Left colon (tissue), 2 donors: ENCODE measurements around the gene EFNA2. TPM values are rescaled to one million over a fixed set of nuclear protein-coding genes. Genes with fewer than 3 reads are reported as not detected.
A peak's percentile ranks its signal among the peaks of the same experiment; 100 is the strongest.
"Not testable (repeated sequence)": the region's sequence is repeated elsewhere in the genome, so short reads cannot be mapped to it uniquely, and the experiment has no call there.

Experiments
- ATAC-seq: fragments of 200-7000 bp; cut with Tn5 transposase; one replicate; pipeline ENCODE4 v1.9.1; 2020; ENCODE audit warnings: mild to moderate bottlenecking, moderate library complexity
- DNase-seq, 2 donors: peaks; one replicate each; pipeline ENCODE4 v3.0.0-alpha.2; 2020
- intact Hi-C, 2 donors: fragments of 100-400 bp; cut with DNase I in 1 of 2; cut with micrococcal nuclease in 1 of 2; formaldehyde crosslinking; loops; one replicate each; pipeline versions ENCODE4 v1.11.2 to v1.14.0; 2022; cut with DNase I, micrococcal nuclease
- long read RNA-seq: library from polyadenylated mRNA; unstranded; transcript quantifications from one replicate; pipeline ENCODE4 v2.0.0, GENCODE V29; 2021
- total RNA-seq, 2 donors: library from RNA; stranded (reverse); fragmentation: NEBNext Ultra II Directional; extraction: Animal tissue kit (Norgen Biotek cat#: 25700); gene quantifications; one replicate each; pipeline ENCODE4 v1.2.1, GENCODE V29; 2021
- donor health status: DM: no; HTN: no; CAD: no.
- donor health status: DM: yes; HTN: yes; CAD: no.

Gene EFNA2
- total RNA-seq: 10 to 100 TPM; 83.8 to 85.4 TPM
- long read RNA-seq, partial matches to known transcripts: 3 of 4 reads
- long read RNA-seq, other reads (novel, unspliced or antisense): 1 of 4 reads

GRCh38 chr19:1285737-1286360, at the start of gene EFNA2:
Gene EFNA2 (plus strand): TSS chr19:1285873. CDS start chr19:1286169, 296 bp downstream.
- DNase-seq (no peak), ATAC-seq (peak; percentile 27)
- intact Hi-C loops: no loop called here

- no peak for DNase-seq
- no peak for ATAC-seq
- intact Hi-C loops: no loop called here
Observed at GRCh38 chr19:1236576-1236975, 49.1 kb upstream of the EFNA2 start.

GRCh38 chr19:1237027-1237659, 48.5 kb upstream of the EFNA2 start:
- intact Hi-C loops: no loop called here
- ATAC-seq: no peak
- no peak for DNase-seq

GRCh38 chr19:1237754-1238368, 47.8 kb upstream of the EFNA2 start, which contains the start of gene CBARP:
Gene CBARP (minus strand): TSS chr19:1238005. CDS start chr19:1236100, 1,905 bp downstream.
- peak in 1 of 2 donors; percentile 43 for DNase-seq
- intact Hi-C loops: no loop called here
- no peak for ATAC-seq

GRCh38 chr19:1238369-1239303, 47.0 kb upstream of the EFNA2 start:
- intact Hi-C loops: no loop called here
- ATAC-seq: no peak
- DNase-seq: no peak

- DNase-seq: no peak
- intact Hi-C loops: no loop called here
- no peak for ATAC-seq
Observed at GRCh38 chr19:1239420-1239795, 46.3 kb upstream of the EFNA2 start.

- intact Hi-C loops: no loop called here
- DNase-seq (peak; percentile 78 to 88), ATAC-seq (peak; percentile 18)
Observed at GRCh38 chr19:1239796-1240737, 45.6 kb upstream of the EFNA2 start.

GRCh38 chr19:1240925-1241324, 44.7 kb upstream of the EFNA2 start:
- DNase-seq: peak in 1 of 2 donors; percentile 42
- intact Hi-C loops: no loop called here

GRCh38 chr19:1241417-1242095, 44.1 kb upstream of the EFNA2 start, which contains the start of gene ATP5F1D:
Gene ATP5F1D (plus strand): TSS chr19:1241751. CDS start chr19:1241851, 100 bp downstream.
- DNase-seq: peak; percentile 95 to 96
- intact Hi-C loops: no loop called here
- peak; percentile 62 for ATAC-seq

More at GRCh38 chr19:1240925-1241324, 44.7 kb upstream of the EFNA2 start:
- no peak for ATAC-seq

- peak; percentile 88 to 90 for DNase-seq
- ATAC-seq: peak; percentile 41
- intact Hi-C loops: loop anchor here in 1 of 2 donors (2.0 kb wide), 1 partner anchor 23 kb away; no protein-coding TSS in a partner anchor
Observed at GRCh38 chr19:1243768-1244692, 41.6 kb upstream of the EFNA2 start.

- ATAC-seq (peak; percentile 40), DNase-seq (peak; percentile 81 to 87)
- intact Hi-C loops: loop anchor here in 1 of 2 donors (2.0 kb wide), 1 partner anchor 22 kb away; no protein-coding TSS in a partner anchor
Observed at GRCh38 chr19:1244693-1245451, 40.8 kb upstream of the EFNA2 start.

- ATAC-seq: peak; percentile 9
- intact Hi-C loops: loop anchor here in 1 of 2 donors (2.0 kb wide), 1 partner anchor 21 kb away; no protein-coding TSS in a partner anchor
- DNase-seq: peak; percentile 70 to 94
Observed at GRCh38 chr19:1245494-1246264, 40.0 kb upstream of the EFNA2 start.

GRCh38 chr19:1246265-1247087, 39.2 kb upstream of the EFNA2 start:
- peak; percentile 58 to 59 for DNase-seq
- ATAC-seq, intact Hi-C loops: not testable (repeated sequence)

GRCh38 chr19:1247748-1248138, 37.9 kb upstream of the EFNA2 start:
- DNase-seq: no peak
- no peak for ATAC-seq
- intact Hi-C loops: no loop called here
